ENCODE results near the gene SLC2A13.

DNA sequence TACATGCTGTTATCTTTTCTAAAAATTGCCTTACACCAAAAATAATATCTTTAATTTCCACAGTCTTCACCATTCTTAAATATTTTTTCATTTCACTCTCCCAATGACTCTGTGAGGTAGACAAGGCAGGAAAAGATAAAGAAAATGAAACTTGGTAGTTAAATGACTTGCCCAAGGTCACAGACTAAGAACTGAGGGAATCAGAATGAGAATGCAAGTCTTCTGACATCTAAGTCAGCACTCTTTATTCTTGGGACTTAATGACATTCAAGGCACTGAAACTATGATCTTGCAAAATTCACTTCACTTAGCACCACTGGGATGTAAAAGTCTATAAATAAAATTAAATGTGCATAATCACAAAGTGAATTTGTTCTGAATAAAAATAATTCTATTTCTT lies 104.5 kb downstream of the SLC2A13 start:
- TF ChIP-seq, protein P1, sequence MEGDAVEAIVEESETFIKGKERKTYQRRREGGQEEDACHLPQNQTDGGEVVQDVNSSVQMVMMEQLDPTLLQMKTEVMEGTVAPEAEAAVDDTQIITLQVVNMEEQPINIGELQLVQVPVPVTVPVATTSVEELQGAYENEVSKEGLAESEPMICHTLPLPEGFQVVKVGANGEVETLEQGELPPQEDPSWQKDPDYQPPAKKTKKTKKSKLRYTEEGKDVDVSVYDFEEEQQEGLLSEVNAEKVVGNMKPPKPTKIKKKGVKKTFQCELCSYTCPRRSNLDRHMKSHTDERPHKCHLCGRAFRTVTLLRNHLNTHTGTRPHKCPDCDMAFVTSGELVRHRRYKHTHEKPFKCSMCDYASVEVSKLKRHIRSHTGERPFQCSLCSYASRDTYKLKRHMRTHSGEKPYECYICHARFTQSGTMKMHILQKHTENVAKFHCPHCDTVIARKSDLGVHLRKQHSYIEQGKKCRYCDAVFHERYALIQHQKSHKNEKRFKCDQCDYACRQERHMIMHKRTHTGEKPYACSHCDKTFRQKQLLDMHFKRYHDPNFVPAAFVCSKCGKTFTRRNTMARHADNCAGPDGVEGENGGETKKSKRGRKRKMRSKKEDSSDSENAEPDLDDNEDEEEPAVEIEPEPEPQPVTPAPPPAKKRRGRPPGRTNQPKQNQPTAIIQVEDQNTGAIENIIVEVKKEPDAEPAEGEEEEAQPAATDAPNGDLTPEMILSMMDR (IDR thresholded peaks at IDR 0.05), result no peak
- no peak for TF ChIP-seq POLR2AphosphoS5 (IDR thresholded peaks at IDR 0.05; ENCODE audit: low read depth, low read length)
- TF ChIP-seq, protein P2, sequence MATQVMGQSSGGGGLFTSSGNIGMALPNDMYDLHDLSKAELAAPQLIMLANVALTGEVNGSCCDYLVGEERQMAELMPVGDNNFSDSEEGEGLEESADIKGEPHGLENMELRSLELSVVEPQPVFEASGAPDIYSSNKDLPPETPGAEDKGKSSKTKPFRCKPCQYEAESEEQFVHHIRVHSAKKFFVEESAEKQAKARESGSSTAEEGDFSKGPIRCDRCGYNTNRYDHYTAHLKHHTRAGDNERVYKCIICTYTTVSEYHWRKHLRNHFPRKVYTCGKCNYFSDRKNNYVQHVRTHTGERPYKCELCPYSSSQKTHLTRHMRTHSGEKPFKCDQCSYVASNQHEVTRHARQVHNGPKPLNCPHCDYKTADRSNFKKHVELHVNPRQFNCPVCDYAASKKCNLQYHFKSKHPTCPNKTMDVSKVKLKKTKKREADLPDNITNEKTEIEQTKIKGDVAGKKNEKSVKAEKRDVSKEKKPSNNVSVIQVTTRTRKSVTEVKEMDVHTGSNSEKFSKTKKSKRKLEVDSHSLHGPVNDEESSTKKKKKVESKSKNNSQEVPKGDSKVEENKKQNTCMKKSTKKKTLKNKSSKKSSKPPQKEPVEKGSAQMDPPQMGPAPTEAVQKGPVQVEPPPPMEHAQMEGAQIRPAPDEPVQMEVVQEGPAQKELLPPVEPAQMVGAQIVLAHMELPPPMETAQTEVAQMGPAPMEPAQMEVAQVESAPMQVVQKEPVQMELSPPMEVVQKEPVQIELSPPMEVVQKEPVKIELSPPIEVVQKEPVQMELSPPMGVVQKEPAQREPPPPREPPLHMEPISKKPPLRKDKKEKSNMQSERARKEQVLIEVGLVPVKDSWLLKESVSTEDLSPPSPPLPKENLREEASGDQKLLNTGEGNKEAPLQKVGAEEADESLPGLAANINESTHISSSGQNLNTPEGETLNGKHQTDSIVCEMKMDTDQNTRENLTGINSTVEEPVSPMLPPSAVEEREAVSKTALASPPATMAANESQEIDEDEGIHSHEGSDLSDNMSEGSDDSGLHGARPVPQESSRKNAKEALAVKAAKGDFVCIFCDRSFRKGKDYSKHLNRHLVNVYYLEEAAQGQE (IDR thresholded peaks at IDR 0.05; ENCODE audit: insufficient read depth in 1 of 2, low read depth in 2 of 2, low read length in 1 of 2), result no peak
- TF ChIP-seq SIN3A (IDR thresholded peaks at IDR 0.05; ENCODE audit: borderline replicate concordance, insufficient read depth, low read depth, low read length), result no peak
- TF ChIP-seq TCF7L2 (IDR thresholded peaks at IDR 0.05; ENCODE audit: low read depth, low read length), result no peak
